ENCODE results near the gene CYSRT1.

Gene CYSRT1

GRCh38 chr9:137225699-137226331 is 841 bp downstream of the CYSRT1 start:
- peaks cover 8% of the 10 kb centered on the region for H3K79me1 ChIP-seq (ENCODE audit: low read length)
- H3K4me2 ChIP-seq (ENCODE audit: low read length) = no peak overlapping the region
- no CpG with 5 or more reads among the region's 21 CpGs for WGBS (ENCODE audit: extremely low coverage, insufficient coverage, insufficient read length)
- H3K14ac ChIP-seq (ENCODE audit: low read length) = no peak overlapping the region
- no peak overlapping the region for H4K8ac ChIP-seq (ENCODE audit: low read depth, low read length)
- no peak for DNase-seq
- no peak overlapping the region for H2AK5ac ChIP-seq (ENCODE audit: low read length)
- H3K9me3 ChIP-seq (ENCODE audit: insufficient read depth, low read depth, low read length) = peaks cover 3% of the 10 kb centered on the region
- H3K27me3 ChIP-seq (ENCODE audit: insufficient read depth, low read length) = no peaks in the 10 kb centered on the region
- peaks cover 20 to 30% of the 10 kb centered on the region in 2 experiments for H3K4me1 ChIP-seq (ENCODE audit: control insufficient read depth in 1 of 2, insufficient read depth in 2 of 2, low read length in 2 of 2)
- no peak overlapping the region for H3K9ac ChIP-seq (ENCODE audit: low read length)
- H4K91ac ChIP-seq (ENCODE audit: low read depth, low read length) = no peak overlapping the region
- H3K79me2 ChIP-seq (ENCODE audit: control insufficient read depth, insufficient read depth, low read length, poor library complexity) = peaks cover 2% of the 10 kb centered on the region
- H3K18ac ChIP-seq (ENCODE audit: low read length) = no peak overlapping the region
- no peak overlapping the region for H3K4me3 ChIP-seq (ENCODE audit: low read depth, low read length)
- H3K27ac ChIP-seq (ENCODE audit: low read depth, low read length) = no peak overlapping the region
- no peak overlapping the region for H2BK12ac ChIP-seq (ENCODE audit: low read length)
- no peak overlapping the region for H2AFZ ChIP-seq (ENCODE audit: insufficient read depth, low read length, poor library complexity)
- no peak overlapping the region for H2BK120ac ChIP-seq (ENCODE audit: insufficient read depth, low read length, poor library complexity)
- H3K36me3 ChIP-seq (ENCODE audit: control insufficient read depth in 1 of 2, insufficient read depth in 2 of 2, low read length in 2 of 2) = no peaks in the 10 kb centered on the region
- no peak overlapping the region for H3K4ac ChIP-seq (ENCODE audit: low read depth, low read length)
- no peak overlapping the region for H3K23ac ChIP-seq (ENCODE audit: low read length)
- no peak overlapping the region for H4K12ac ChIP-seq (ENCODE audit: low read depth, low read length)
- H2BK5ac ChIP-seq (ENCODE audit: low read depth, low read length, poor library complexity) = no peak overlapping the region

- Histone ChIP-seq H3K4ac (ENCODE audit: low read depth, low read length) (no peak overlapping the region), H3K4me1 (ENCODE audit: control insufficient read depth in 1 of 2, insufficient read depth in 2 of 2, low read length in 2 of 2) (peaks cover 19 to 29% of the 10 kb centered on the region in 2 experiments), H3K4me3 (ENCODE audit: low read depth, low read length) (no peak overlapping the region), H4K8ac (ENCODE audit: low read depth, low read length) (no peak overlapping the region), H3K79me2 (ENCODE audit: control insufficient read depth, insufficient read depth, low read length, poor library complexity) (peaks cover 2% of the 10 kb centered on the region), H4K12ac (ENCODE audit: low read depth, low read length) (no peak overlapping the region), H3K4me2 (ENCODE audit: low read length) (no peak overlapping the region), H3K27me3 (ENCODE audit: insufficient read depth, low read length) (no peaks in the 10 kb centered on the region), H4K91ac (ENCODE audit: low read depth, low read length) (no peak overlapping the region), H2BK5ac (ENCODE audit: low read depth, low read length, poor library complexity) (no peak overlapping the region), H2BK12ac (ENCODE audit: low read length) (no peak overlapping the region), H3K79me1 (ENCODE audit: low read length) (peaks cover 7% of the 10 kb centered on the region), H2AK5ac (ENCODE audit: low read length) (no peak overlapping the region), H3K18ac (ENCODE audit: low read length) (no peak overlapping the region), H2BK120ac (ENCODE audit: insufficient read depth, low read length, poor library complexity) (no peak overlapping the region), H3K36me3 (ENCODE audit: control insufficient read depth in 1 of 2, insufficient read depth in 2 of 2, low read length in 2 of 2) (no peaks in the 10 kb centered on the region), H3K14ac (ENCODE audit: low read length) (no peak overlapping the region), H3K27ac (ENCODE audit: low read depth, low read length) (no peak overlapping the region), H3K9me3 (ENCODE audit: insufficient read depth, low read depth, low read length) (peaks cover 3% of the 10 kb centered on the region), H3K23ac (ENCODE audit: low read length) (no peak overlapping the region), H3K9ac (ENCODE audit: low read length) (no peak overlapping the region), H2AFZ (ENCODE audit: insufficient read depth, low read length, poor library complexity) (no peak overlapping the region)
- DNase-seq = peak; percentile 96
- WGBS (ENCODE audit: extremely low coverage, insufficient coverage, insufficient read length) = no CpG with 5 or more reads among the region's 18 CpGs
Measured at GRCh38 chr9:137226338-137227053, 1.5 kb downstream of the CYSRT1 start.

GRCh38 chr9:137227054-137227852 is 2.3 kb downstream of the CYSRT1 start, which contains the start of gene RNF224:
Gene RNF224, plus strand, starts transcription at chr9:137227502. Its CDS starts 834 bp downstream, at chr9:137228336.
- peak within 1 kb of the TSS; percentile 28 for H3K9ac ChIP-seq (ENCODE audit: low read length)
- H3K27me3 ChIP-seq (ENCODE audit: insufficient read depth, low read length) = no peaks in the 10 kb centered on the region
- H2AFZ ChIP-seq (ENCODE audit: insufficient read depth, low read length, poor library complexity) = no peak within 1 kb of the TSS
- H3K4me3 ChIP-seq (ENCODE audit: low read depth, low read length) = no peak within 1 kb of the TSS
- H3K4me2 ChIP-seq (ENCODE audit: low read length) = no peak within 1 kb of the TSS
- no peak within 1 kb of the TSS for H3K18ac ChIP-seq (ENCODE audit: low read length)
- H3K23ac ChIP-seq (ENCODE audit: low read length) = no peak within 1 kb of the TSS
- H3K27ac ChIP-seq (ENCODE audit: low read depth, low read length) = no peak within 1 kb of the TSS
- no peaks in the 10 kb centered on the region for H3K36me3 ChIP-seq (ENCODE audit: control insufficient read depth in 1 of 2, insufficient read depth in 2 of 2, low read length in 2 of 2)
- no peak within 1 kb of the TSS for H2BK12ac ChIP-seq (ENCODE audit: low read length)
- H2BK5ac ChIP-seq (ENCODE audit: low read depth, low read length, poor library complexity) = no peak within 1 kb of the TSS
- DNase-seq = peak; percentile 77 to 87
- H4K91ac ChIP-seq (ENCODE audit: low read depth, low read length) = no peak within 1 kb of the TSS
- WGBS (ENCODE audit: extremely low coverage, insufficient coverage, insufficient read length) = no CpG with 5 or more reads among the region's 25 CpGs
- peak within 1 kb of the TSS; percentile 44 for H2AK5ac ChIP-seq (ENCODE audit: low read length)
- no peak within 1 kb of the TSS for H2BK120ac ChIP-seq (ENCODE audit: insufficient read depth, low read length, poor library complexity)
- peaks cover 18 to 27% of the 10 kb centered on the region in 2 experiments for H3K4me1 ChIP-seq (ENCODE audit: control insufficient read depth in 1 of 2, insufficient read depth in 2 of 2, low read length in 2 of 2)
- peaks cover 2% of the 10 kb centered on the region for H3K79me2 ChIP-seq (ENCODE audit: control insufficient read depth, insufficient read depth, low read length, poor library complexity)
- H4K12ac ChIP-seq (ENCODE audit: low read depth, low read length) = no peak within 1 kb of the TSS
- H3K79me1 ChIP-seq (ENCODE audit: low read length) = peaks cover 6% of the 10 kb centered on the region
- peaks cover 3% of the 10 kb centered on the region for H3K9me3 ChIP-seq (ENCODE audit: insufficient read depth, low read depth, low read length)
- no peak within 1 kb of the TSS for H3K4ac ChIP-seq (ENCODE audit: low read depth, low read length)
- H3K14ac ChIP-seq (ENCODE audit: low read length) = no peak within 1 kb of the TSS
- no peak within 1 kb of the TSS for H4K8ac ChIP-seq (ENCODE audit: low read depth, low read length)

- H3K18ac ChIP-seq (ENCODE audit: low read length) = no peak overlapping the region
- peaks cover 13 to 21% of the 10 kb centered on the region in 2 experiments for H3K4me1 ChIP-seq (ENCODE audit: control insufficient read depth in 1 of 2, insufficient read depth in 2 of 2, low read length in 2 of 2)
- WGBS (ENCODE audit: extremely low coverage, insufficient coverage, insufficient read length) = no CpG with 5 or more reads among the region's 18 CpGs
- peaks cover 3% of the 10 kb centered on the region for H3K9me3 ChIP-seq (ENCODE audit: insufficient read depth, low read depth, low read length)
- no peak overlapping the region for H2AK5ac ChIP-seq (ENCODE audit: low read length)
- H2BK12ac ChIP-seq (ENCODE audit: low read length) = no peak overlapping the region
- no peaks in the 10 kb centered on the region for H3K36me3 ChIP-seq (ENCODE audit: control insufficient read depth in 1 of 2, insufficient read depth in 2 of 2, low read length in 2 of 2)
- no peak overlapping the region for H4K12ac ChIP-seq (ENCODE audit: low read depth, low read length)
- DNase-seq = no peak
- peaks cover 2% of the 10 kb centered on the region for H3K79me2 ChIP-seq (ENCODE audit: control insufficient read depth, insufficient read depth, low read length, poor library complexity)
- no peaks in the 10 kb centered on the region for H3K27me3 ChIP-seq (ENCODE audit: insufficient read depth, low read length)
- H2BK5ac ChIP-seq (ENCODE audit: low read depth, low read length, poor library complexity) = no peak overlapping the region
- no peak overlapping the region for H3K23ac ChIP-seq (ENCODE audit: low read length)
- peaks cover 3% of the 10 kb centered on the region for H3K79me1 ChIP-seq (ENCODE audit: low read length)
- no peak overlapping the region for H4K91ac ChIP-seq (ENCODE audit: low read depth, low read length)
- H2AFZ ChIP-seq (ENCODE audit: insufficient read depth, low read length, poor library complexity) = no peak overlapping the region
- no peak overlapping the region for H3K27ac ChIP-seq (ENCODE audit: low read depth, low read length)
- no peak overlapping the region for H3K4me3 ChIP-seq (ENCODE audit: low read depth, low read length)
- H3K4me2 ChIP-seq (ENCODE audit: low read length) = no peak overlapping the region
- no peak overlapping the region for H3K4ac ChIP-seq (ENCODE audit: low read depth, low read length)
- no peak overlapping the region for H3K9ac ChIP-seq (ENCODE audit: low read length)
- H2BK120ac ChIP-seq (ENCODE audit: insufficient read depth, low read length, poor library complexity) = no peak overlapping the region
- H3K14ac ChIP-seq (ENCODE audit: low read length) = no peak overlapping the region
- H4K8ac ChIP-seq (ENCODE audit: low read depth, low read length) = no peak overlapping the region
Measured at GRCh38 chr9:137227853-137228505, 3.0 kb downstream of the CYSRT1 start.
